HG03575 (cell line): ENCODE results near the gene CALHM3.
"Not testable (repeated sequence)": the region's sequence is repeated elsewhere in the genome, so short reads cannot be mapped to it uniquely, and the experiment has no call there.

Experiments used
- ATAC-seq: cut with Tn5 transposase; IDR thresholded peaks from one replicate; pipeline ENCODE4 v1.9.1; 2021; ENCODE audit not compliant: unreplicated experiment, insufficient number of reproducible peaks, low FRiP score; ENCODE audit errors: extremely low read depth

CALHM3 gene, protein sequence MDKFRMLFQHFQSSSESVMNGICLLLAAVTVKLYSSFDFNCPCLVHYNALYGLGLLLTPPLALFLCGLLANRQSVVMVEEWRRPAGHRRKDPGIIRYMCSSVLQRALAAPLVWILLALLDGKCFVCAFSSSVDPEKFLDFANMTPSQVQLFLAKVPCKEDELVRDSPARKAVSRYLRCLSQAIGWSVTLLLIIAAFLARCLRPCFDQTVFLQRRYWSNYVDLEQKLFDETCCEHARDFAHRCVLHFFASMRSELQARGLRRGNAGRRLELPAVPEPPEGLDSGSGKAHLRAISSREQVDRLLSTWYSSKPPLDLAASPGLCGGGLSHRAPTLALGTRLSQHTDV

DNA sequence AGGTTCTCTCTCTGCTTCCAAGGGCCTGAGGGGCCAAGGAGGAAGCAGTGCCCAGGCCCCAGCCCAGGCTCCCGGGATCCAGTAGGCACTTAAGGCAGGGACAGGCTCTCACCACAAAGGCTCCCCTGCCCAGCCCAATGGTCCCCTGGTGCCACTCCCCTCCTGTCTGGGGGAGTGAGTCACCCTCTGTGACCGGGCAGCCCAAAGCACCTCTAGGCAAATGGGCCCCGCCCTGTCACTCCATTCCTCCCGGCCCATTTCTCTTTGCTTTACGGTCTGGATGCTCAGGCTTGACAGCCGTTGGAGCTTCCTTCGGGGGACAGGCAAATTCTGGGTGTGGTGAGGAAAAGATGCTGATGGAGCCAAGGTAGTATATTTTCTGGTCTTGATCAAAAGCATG is at the start of gene CALHM3:
CALHM3 (minus strand) TSS at position 106 of the 400 bp plus-strand sequence. CDS start 208 bp downstream, outside the sequence.
- ATAC-seq = no peak

DNA sequence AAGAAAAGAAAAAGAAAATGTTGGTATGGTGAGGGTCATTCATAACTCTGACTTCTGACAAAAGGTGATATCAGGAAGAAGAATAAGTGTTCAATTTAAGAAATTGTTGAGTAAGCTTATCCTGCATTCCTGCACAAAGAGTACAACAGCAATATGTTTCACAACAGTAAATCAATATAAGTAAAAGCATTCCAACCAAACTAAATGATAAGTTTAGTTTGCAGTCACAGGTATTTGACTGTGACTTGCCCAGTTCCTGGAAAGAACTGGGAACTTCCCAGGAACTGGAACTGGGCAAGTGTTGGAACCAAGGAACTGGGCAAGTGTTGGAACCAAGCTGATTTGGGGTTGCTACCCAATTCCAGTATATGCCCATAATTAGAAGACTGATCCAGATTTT is 49.5 kb upstream of the CALHM3 start:
- no peak for ATAC-seq

DNA sequence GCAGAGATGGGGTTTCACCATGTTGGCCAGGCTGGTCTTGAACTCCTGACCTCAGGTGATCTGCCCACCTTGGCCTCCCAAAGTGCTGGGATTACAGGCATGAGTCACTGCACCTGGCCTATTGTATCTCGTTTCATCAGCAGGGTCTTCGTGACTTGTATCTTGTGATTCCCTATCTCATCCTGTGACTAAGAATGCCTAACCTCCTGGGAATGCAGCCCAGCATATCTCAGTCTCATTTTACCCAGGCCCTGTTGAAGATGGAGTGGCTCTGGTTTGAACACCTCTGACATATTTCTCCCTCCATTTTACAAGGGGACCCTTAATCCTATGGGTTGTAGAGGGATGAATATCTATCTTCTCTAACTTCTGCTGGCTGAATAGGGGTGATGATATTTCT is 48.4 kb upstream of the CALHM3 start:
- not testable (repeated sequence) for ATAC-seq

DNA sequence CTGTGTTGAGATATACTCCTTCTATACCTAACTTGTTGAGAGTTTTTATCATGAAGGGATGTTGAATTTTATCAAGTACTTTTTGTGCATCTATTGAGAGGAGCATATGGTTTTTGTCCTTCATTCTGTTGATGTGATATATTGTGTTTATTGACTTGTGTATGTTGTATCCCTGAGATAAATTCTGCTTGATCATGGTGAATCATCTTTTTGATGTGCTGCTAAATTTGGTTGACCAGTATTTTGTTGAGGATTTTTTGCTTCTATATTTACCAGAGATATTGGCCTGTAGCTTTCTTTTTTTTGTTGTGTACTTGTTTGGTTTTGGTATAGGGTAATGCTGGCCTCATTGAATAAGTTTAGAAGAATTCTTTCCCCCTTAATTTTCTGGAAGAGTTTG is 46.9 kb upstream of the CALHM3 start:
- no peak for ATAC-seq

DNA sequence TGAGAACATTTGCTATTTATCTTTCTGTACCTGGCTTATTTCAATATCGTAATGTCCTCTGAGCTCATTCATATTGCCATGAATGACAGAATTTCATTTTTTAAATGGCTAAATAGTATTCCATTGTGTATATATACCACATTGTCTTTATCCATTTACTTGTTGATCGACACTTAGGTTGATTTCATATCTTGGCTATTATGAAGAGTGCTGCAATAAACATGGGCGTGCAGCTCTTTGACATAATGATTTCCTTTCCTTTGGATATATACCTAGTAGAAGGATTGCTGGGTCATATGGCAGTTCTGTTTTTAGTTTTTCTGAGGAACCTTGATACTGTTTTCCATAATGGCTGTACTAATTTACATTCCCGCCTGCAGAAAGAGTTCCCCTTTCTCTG is 44.6 kb upstream of the CALHM3 start:
- ATAC-seq = no peak

DNA sequence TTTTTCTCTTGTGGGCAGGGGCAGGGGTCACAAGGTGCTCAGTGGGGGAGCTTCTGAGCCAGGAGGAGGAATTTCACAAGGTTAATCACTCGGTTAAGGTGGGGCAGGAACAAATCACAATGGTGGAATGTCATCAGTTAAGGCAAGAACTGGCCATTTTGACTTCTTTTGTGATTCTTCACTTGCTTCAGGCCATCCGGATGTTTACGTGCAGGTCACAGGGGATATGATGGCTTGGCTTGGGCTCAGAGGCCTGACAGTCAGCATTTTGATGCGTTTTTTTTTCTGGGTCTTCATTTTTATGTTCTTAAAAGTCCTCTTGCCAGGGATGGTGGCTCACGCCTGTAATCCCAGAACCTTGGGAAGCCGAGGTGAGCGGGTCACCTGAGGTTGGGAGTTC is 43.0 kb upstream of the CALHM3 start:
- ATAC-seq = not testable (repeated sequence)

DNA sequence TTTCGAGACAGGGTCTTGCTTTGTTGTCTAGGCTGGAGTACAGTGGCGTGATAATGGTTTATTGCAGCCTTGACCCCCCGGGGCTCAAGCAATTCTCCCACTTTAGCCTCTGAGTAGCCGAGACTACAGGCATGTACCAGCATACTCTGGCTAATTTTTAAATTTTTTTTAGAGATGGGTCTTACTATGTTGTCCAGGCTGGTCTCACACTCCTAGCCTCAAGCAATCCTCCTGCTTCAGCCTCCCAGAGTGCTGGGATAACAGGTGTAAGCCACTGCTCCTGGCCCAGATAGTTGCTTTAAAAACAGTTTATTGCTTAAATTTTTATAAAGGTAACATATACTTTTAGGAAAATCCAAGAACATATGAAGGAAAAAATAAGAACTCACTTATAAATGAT is 40.8 kb upstream of the CALHM3 start:
- no peak for ATAC-seq

DNA sequence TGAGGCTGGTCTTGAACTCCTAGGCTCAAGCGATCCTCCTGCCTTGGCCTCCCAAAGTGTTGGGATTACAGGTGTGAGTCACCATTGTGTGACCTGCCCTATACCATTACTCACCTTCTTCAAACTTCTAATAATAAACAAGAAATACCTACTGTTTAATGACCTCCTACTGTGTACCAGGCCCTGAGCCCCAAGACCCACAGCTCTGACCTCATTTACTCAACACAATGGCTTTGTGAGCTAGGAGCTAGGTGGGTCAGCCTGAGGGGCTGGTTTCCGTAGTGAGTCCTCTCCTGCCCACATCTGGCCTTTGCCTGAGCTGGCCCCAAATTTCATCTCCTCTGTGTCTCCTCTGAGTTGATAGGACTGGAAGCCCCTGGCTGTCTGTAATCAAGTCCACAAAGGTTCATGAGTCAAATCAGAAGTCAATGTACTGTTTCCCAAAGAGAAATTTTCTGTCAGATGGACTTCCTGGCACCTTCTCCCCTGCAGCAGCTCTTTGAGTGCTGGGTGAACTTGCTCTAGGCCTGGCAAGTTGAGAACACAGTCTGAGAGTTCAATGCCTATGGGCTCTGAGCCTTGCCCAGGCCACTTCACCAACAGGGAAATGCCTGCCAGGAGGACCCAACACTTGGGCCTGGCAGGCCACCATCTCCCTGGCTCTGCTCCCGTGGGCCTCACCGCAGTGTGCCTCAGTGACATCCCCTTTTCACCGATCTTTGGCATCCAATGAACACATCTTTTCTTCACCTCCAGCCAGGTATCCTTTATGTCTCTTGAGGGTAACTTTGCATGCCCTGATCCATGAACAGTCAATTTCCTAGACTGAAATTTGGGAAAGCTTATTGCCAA is 38.4 kb upstream of the CALHM3 start:
- no peak for ATAC-seq

DNA sequence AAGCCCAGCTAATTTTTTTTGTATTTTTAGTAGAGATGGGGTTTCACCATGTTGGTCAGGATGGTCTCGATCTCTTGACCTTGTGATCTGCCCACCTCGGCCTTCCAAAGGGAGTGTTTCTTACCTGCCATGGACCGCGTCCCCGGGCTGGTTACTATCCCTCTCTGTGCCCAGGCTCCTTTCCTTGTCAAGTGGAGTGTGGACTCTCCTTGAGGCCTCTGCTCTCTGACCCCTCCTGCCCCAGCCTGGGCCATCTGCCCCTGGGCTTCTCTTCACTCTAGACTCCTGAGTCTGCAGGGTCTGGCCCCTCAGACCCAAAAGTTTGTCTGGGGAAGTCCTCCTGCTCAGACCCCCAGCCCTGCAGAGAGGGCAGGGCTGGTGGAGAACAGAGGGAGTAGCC is 35.2 kb upstream of the CALHM3 start:
- ATAC-seq = no peak

DNA sequence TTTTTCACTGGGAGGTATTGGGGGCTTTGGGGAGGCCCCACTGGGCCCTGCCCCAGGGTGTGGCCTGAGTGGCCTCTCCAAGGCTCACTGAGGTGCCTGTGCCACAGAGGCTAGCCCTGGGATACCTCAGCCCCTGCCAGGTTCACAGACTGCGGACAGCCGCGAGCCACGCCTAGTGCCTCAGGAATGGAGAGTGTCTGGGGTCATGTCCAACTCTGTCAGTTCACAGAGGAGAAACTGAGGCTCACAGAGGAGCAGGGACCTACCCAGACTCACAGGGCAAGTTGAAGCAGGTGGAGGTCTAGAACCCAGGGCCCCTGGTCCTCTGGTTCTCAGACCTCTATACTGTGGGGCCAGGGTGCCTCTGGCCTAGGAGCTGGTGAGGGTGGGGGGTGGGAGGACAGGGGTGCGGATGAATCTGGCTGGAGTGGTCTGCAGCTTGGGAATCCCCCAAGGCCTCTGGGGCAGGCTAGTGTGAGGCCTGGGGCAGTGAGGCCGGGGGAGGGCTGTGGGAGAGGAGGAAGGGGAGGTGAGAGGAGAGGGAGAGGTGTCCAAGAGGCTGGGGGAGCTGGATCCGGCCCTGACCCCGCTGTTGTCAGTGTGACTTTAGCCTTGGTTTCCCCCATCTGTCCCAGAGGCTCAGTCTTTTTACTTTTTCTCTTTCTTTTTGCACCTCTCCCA is 34.5 kb upstream of the CALHM3 start:
- ATAC-seq = no peak

DNA sequence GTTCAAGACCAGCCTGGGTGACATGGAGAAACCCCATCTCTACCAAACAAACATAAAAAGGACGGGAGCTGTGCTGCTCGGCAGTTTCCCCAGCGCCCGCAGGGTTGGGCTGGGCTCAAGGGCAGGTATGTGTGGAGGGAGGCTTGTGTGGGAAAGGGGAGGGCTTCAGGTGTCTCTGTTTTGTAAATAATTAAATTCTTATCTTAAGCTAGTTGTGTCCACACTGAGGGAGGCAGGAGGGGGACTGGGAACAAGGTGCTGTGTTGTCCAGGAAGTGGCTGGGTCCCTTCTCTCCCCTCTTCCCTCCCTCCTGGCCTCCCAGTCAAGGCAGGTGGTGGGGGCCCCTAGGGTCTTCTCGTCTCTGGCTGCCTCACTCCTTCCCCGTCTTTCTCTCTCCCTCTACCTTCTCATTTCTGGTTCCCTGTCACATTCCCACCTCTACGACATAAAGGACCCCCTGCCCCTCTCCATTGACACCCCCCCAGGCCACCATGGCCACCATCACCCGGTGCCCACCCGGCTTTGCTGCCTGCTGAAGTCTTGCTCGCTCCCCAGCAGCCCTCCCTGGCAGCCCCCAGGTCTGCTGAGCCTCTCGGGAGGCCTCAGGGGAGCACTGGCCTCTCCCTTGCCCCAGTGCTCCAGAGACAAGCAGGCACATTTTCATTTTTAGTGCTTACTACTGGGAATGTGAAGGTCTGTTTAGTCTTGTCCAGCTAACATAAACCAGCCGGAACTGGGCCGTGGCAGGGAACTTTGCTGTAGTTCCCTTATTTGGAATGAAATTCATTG is 33.7 kb upstream of the CALHM3 start:
- no peak for ATAC-seq

DNA sequence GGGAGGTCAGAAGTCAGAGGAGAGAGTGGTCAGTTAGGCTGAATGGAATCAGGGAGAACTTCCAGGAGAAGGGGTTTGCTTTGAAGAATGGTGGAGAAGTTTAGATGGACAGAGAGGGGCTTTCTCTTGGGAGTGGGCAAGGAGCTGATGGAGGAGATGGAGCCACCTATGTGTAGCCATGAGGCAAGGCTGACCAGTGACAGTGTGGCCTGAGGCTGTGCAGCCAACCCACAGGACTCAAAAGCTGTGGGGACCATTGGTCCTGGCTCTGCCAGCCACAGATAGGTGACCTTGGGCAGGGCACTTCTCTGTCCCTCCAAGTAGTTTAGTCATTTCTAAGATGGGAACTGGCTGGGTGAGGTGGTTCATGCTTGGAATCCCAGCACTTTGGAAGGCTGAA is 33.1 kb upstream of the CALHM3 start:
- no peak for ATAC-seq

DNA sequence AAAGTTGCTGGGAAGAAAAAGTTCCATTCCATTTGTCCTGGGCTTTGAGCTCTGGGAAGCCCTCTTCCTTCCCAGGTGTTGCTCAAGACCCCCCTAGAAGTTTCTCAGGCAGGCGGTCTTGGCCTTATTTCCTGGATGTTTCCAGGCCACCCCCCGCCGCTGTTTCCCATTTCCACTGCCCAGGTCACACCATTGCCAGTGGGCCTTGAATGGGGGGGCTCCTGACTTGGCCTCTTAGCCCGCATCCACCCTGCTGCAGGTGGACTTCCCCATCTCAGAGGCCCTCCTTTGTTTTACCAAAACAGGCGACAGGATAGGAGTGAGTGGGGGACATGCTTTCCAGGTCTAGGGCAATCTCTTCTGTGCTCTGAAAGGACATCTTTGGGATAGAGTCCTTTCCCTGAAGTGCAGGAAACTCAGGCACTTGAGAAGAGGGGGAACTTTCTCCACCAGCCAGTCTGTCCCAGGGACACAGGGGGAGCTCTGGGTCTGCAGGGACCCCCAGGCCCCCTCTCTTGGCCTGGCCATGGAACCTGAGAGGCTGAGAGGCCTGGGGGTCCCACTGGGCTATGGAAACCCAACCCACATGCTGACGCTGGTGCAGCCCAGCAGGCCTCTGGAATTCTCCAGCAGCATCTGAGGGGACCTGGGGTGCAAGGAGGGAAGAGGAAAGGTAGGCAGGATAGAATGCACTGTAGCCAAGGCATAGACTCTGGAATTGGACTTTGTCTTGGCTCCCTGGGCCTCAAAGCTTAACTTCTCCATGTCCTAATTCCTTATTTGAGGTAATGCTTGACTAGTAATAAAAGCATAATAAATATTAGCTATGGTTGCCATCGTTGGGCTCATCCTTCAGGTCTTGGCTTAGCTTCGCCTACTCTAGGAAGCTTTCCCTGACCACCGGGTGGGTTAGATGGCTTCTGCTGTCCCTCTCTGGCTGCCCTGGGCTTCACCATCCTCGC is 32.0 kb upstream of the CALHM3 start:
- no peak for ATAC-seq

DNA sequence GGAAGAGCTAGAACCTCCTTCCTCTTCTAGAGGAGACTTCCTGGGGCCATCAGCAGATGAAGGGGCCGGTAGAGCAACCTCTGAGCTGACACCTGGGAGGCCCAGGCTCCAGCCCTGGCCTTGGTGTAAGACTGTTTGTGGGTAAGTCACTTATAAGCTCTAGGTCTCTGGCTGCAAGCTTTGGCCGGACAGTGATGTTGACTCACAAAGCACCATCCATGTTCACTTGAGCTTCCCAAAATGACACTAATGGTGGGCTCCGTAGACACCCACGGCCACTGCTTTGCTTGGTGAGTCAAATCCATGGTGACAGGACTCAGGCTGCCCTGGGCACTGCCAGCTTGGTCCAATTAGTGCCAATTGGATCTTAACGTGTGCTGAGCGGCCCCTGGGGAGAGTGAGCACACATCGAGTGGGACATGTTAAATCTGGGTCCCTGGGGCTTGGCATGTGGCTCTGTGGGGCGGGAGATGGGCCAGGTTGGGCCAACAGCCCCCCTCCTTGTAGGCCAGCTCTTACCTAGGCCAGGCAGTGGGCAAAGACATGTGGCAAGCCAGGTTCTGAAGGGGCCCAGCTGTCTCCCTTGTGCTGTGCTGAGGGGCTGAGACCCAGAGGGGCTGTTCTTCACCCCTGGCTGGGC is 31.1 kb upstream of the CALHM3 start:
- ATAC-seq = no peak

DNA sequence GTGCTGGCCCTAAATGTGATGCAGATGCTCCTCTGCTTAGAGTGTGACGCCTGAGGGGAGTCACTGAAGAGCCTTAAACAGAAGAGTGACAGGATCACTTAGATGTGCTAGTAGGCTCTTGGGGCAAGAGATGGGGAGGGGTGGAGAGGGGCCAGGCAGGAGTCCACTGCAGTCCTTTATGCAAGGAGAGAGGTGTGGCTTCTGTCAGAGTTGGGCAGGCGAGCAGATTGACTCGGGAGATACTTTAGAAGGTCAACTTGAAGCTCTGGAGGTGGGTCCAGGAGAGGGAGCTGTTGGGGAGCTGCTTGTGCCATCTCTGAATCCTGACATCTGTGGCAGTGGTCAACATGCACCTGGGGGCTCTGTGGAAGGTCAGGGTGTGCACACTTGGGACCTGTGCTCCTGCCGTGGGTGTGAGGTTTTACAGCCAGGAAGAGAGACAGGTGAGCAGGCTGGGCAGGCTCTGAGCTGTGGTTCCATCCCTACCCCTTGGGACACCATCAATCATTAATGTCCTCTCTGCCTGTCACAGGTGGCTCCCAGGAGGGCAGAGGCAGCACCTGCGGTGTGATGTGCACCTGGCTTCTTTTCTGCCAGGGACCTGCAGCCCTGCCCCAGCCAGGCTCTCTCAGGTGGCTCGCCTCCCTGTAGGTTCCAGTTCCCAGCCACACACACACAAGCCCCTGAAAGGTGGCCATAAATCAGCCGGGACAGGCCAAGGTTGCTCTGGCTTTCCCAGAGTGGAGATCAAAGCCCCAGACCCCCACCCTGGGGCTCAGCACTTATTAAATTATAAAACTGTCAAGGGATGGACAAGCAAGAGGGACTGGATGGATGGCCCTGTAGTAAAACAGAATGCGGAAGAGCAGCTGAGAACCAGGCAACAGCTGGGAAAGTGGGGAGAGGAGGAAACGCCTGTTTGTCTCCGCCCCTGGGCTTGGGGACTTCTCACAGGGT is 28.5 kb upstream of the CALHM3 start:
- no peak for ATAC-seq

DNA sequence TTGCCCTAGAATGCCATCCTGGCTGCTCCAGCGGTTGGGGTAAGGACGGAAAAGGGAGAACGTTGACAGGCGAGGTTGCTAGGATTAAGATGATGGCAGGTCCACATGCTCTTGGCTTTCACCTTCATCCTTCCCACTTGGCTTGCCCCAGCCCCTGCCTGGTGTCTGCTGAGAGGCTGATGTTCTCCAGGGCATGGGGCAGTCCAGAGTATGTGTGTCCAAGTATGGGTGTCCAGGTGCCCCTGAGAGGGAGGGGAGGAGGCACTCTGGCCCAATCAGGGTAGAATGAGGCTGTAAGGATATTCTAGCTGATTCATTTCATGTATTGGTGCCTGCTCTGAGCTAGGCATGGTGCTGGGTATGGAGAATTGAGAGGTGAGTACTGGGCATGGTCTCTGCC is 27.0 kb upstream of the CALHM3 start:
- ATAC-seq = no peak
